K562 (cell line): ENCODE results near the gene TTC24.

Source experiments
- BRD9 ChIP-seq: fragments of 450-650 bp; IDR thresholded peaks from 2 replicates; pipeline ENCODE4 v1.6.1; 2018; ENCODE audit warnings: low read depth; ENCODE audit not compliant: partially characterized antibody
- CLOCK ChIP-seq: fragments of 250-450 bp; sonication (Bioruptor Pico); IDR thresholded peaks from 2 replicates; pipeline ENCODE4 v1.4.0; 2020; ENCODE audit warnings: mild to moderate bottlenecking, moderate library complexity, borderline replicate concordance
- ZNF24 ChIP-seq: fragments of 450-650 bp; IDR thresholded peaks from 2 replicates; pipeline ENCODE4 v1.6.1; 2016

- TF ChIP-seq CLOCK (CRISPR knock-in tag) (no peak), BRD9 (no peak), ZNF24 (no peak; the same call in 1 of the 2 replicates)
Observed at GRCh38 chr1:156616463-156616862, 36.9 kb downstream of the TTC24 start.
